GM21723 (cell line): ENCODE results near the gene ALDH1L2.
"Not testable (repeated sequence)": the region's sequence is repeated elsewhere in the genome, so short reads cannot be mapped to it uniquely, and the experiment has no call there.

Experiments used
- ATAC-seq: cut with Tn5 transposase; IDR thresholded peaks from one replicate; pipeline ENCODE4 v1.9.1; 2021; ENCODE audit warnings: mild to moderate bottlenecking, moderate library complexity; ENCODE audit not compliant: unreplicated experiment

ALDH1L2 gene

DNA sequence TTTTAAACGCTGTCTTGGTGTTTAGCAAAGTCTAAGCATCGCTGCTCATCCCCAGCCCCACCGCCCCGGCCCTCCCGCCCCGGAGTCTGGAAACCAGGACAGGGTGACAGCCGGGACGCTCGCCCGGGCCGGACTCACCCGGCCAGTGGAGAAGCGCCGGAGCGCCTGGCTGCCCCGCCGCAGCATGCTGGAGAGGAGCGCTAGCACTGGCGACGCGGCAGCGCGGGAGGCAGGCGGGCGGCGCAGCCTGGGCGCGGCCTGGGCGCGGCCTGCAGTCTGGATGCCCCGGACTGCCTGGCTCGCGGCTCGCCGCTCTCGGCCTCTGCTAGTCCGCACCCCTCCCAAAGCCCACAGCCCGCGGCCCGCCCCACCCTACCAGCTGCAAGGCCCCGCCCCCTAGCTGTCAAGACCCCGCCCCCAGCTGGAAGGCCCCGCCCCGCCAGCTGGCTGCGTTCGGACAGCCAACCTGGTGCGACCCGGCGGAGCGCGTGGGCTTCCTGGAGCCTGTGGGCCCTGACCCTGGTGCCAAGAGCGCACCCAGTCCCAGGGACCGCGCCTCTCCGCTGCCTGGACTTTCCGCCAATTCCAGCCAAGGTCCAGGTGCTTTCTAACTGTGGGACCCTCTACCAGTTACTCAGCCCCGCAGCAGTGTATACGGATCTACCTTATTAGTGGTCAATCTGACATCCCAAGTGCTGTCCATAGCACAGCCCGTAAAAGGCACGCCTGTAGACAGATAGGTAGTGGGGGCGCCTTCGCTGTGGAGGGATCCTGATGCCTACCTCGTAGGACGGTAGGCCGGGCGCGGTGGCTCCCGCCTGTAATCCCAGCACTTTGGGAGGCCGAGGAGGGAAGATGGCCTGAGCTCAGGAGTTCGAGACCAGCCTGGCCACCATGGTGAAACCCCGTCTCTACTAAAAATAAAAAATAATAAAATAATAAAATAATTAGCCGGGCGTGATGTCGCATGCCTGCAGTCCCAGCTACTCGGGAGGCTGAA is at the start of gene ALDH1L2:
ALDH1L2 (minus strand) TSS at position 208 of the 1,000 bp plus-strand sequence; CDS start at position 186, 22 bp downstream.
- ATAC-seq = peak; percentile 82

DNA sequence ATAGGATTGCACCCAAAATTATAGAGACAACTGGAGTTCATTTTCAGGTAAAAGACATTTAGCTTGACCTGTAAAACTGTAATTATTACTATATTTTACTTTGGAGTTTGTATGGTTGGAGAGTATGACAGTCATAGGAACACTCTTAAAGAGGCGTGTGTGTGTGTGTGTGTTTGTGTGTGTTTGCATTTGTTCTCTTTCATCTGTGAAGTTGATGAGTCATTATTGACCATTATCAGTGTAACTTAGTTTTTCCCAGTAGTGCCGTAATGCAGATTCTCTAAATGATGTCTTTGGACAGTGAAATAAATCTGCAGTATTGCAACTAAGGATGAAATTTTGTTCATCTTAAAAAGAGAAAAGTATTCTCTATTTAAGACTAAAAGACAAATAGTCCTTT is 36.3 kb upstream of the ALDH1L2 start:
- no peak for ATAC-seq

DNA sequence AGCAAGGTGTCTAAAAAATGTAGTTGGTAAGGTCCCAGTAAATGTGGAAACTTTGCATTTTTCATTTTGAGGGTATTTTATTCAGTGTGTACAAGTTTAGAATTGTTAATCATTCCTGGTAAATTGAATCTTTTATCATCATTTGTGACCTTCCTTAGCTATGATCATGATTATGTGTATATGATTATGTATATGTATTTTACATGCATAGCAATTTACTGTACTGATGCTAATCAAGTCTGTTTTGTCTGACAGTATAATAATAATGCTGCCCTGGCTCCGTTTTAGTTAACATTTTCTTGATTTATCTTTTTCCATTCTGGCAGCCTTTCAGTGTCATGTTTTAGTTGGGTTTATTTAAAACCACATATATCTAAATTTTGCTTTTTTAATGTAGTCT is 32.7 kb upstream of the ALDH1L2 start:
- ATAC-seq = no peak

DNA sequence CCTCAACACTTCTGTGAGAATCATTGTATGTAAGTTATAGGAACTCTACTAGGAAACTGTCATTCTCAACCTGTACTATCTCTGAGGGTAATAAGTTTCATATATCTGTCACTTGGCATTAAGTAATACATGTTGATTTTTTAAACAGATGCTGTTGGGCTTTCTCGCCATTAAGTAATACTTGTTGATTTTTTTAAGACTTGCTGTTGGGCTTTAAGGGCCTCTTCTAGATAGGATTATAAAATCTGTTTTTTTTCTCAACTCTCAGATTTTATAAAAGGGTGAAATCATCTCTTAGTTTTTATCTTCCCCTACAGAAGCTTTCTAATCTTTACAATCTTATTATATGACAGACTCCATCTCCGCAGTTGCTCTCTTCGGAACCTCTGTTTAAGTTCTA is 28.8 kb upstream of the ALDH1L2 start:
- no peak for ATAC-seq

DNA sequence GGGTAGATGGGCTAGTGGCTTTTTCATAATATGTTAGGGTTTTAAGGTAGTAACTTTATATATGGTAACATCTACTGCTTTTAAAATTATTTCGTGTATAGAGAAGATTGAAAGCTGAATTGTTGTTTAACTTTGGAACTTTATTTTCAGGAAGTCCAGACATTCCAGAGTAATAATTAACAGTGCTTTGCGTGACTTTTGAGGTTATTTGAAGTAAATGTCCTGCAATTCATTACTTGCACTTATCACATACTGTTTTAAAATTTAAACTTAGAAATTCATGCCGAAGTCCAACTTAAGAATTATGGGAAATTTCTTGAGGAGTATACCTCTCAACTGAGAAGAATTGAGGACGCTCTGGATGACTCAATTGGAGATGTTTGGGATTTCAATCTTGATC is 26.6 kb upstream of the ALDH1L2 start:
- ATAC-seq = no peak

DNA sequence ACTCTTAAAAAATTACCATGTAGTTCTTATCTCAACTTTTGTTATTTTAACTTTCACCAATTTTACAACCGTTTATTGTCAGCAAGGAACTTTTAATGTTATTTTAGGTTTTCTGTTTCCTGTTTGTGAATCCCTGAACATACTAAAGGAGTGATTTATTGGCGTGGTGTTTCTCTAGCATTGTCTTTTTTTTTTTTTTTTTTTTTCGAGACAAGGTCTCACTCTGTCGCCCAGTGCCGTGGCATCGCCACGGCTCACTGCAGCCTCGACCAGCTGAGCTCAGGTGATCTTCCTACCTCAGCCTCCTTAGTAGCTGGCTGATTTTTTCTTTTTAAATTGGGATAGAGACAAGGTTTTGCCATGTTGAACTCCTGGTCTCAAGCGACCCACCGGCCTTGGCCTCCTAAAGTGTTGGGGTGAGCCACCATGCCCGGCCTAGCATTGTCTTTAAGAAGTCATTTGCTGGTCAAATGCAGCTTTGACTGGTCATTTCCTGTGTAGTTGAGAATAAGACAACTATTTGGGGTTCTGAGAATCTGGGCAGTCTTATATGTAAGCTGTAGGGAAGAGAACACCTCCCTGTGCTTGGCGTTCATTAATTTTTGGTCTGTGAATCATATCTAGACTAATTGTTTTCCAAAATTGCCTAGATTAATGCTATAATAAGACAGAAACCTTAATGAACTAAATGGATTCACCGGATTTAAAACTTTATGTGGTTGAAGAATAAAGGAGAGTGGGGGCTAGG is 25.4 kb upstream of the ALDH1L2 start:
- ATAC-seq = no peak

DNA sequence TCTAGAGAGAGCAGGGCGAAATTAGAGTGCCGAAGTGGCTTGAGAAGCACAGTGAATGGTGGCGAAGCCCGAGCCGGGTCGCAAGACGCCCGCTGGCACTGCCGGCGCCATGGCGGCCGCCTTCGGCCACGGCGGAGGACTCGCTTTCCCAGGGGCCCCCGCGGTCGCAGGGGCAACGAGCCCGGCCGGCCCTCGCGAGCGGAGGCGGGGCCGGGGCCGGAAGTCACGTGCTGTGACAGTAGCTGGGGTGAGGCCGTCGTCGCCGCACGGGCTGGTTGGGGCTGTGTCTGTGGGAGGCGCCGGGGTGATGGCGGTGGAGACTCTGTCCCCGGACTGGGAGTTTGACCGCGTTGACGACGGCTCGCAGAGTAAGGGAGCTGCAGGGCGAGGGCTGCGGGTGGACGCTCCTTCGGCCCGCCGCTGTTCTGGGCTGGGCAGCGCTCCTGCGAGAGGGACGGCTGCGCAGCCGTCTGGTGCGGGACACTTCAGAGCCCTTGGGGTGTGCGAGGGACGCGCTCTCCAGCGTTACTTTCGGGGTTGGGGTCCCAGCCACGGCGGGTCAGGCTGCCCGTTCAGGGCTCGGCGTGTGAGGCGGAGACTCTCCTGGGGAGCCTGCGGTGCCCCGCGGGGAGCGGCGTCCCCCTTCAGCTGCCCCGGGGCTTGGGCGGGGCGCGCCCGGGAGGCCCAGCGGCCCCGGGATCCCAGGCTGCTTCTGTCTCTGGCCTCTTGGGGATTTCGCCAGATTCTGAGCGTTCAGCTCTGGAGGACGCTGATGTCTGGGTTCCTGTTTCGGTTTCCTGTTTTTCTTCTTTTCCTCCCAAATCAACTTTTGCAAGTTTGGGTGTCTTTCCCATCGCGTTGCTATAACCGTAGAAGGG is 23.5 kb upstream of the ALDH1L2 start, which contains the start of gene WASHC4:
WASHC4 (plus strand) TSS at position 238 of the 878 bp plus-strand sequence; CDS start at position 308, 70 bp downstream.
- ATAC-seq = peak; percentile 89

DNA sequence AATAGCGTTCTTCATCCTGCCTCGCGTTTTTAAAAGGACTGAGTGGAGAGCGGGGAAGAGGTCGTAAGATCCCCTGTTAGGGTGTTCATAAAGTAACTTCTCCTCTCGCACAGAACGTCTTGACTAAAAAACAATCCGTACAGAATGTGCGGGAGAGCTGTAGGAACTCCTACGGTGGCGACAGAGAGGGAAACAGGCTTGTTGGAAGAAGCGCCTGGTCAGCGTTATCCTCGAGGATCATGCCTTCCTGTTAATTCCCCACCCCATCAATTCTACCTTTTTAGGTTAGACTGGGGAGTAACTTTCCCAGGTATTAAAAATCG is 22.9 kb upstream of the ALDH1L2 start:
- peak; percentile 17 for ATAC-seq

DNA sequence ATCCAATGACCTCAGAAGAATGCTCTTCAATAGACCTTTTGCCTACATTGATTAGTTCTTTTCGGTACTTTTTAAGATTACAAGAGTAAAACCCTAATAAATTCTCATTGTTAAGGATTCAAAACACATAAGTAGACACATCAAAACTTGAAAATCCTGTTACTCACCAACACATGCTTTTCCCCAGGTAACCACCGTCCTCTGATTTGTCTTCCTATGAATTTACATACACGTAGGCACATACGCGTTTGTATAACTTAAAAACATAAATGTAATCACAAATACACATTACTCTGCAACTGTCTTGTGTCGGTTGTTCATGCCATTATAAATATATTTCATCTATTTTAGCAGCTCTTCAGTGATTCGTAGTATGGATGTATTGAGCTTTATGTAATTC is 22.4 kb upstream of the ALDH1L2 start:
- no peak for ATAC-seq

DNA sequence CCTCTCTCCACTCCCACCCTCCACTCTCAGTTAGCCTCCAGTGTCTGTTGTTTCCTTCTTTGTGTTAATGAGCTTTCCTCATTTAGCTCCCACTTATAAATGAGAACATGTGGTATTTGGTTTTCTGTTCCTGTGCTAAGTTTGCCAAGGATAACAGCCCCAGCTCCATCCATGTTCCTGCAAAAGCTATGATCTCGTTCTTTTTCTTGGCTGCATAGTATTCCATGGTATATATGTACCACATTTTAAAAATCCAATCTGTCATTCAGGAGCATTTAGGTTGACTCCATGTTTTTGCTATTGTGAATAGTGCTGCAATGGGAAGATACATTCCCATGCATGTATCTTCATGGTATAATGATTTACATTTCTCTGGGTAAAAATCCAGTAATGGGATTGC is 20.5 kb upstream of the ALDH1L2 start:
- no peak for ATAC-seq

DNA sequence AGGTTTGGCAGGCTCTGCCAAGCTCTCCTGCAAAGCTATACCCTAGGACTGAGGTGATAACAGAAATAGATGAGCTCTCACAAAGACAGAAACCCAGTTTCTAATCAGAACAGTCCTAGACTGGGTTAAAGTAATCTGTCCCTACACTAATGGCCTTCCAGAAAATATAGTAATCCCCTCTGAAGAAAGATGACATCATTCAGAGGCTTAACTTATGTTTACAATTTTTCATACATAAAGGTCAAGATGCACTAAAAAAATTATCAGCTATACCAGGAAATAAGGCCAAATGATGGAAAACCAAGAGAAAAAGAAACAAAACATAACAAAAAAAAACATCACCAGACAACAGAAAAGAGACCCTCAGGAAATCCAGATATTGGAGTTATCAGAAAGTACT is 18.4 kb upstream of the ALDH1L2 start:
- ATAC-seq = no peak

DNA sequence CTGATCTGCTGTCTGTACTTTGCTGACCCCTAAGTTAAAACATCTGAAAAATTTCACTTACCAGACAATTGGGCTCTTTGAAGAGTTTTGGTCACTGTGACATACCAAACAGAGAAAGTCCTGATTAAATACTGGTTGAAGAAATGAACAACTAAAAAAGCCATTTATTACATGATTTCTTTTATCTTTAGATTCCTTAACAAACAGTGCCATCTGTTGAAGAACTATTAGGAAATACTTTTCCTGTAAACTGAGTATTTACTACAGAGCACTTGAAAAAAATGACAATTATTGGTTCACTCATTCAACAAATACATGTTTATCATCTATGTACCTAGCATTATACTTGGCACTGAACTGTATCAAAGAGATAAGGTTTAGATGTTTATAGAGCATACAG is 16.7 kb upstream of the ALDH1L2 start:
- no peak for ATAC-seq

DNA sequence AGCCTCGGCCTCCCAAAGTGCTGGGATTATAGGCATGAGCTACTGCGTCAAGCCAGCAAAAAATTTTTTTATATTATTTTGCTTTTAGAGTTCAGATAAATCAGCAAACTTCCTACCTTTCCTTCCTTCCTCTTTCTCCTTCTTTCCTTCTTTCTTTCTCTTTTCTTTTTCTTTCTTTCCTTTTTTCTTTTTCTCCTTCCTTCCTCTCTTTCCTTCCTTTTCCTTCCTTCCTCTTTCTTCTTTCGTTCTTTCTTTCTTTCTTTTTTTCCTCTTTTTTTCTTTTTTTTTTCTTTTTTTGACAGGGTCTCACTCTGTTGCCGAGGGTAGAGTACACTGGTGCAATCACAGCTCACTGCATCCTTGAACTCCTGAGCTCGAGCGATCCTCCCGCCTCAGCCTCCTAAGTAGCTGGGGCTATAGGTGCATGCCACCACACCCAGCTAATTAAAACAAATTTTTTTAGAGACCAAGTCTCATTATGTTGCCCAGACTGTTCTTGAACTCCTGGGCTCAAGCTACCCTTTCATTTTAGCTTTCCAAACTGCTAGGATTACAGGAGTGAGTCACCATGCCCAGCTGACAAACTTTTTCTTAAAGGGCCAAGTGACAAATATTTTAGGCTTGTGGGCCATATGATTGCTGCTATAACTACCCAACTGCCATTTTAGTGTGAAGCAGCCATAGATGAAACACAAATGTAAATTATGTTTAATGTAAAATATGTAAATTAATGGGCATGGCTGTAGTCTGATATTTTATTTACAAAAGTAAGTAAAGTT is 16.1 kb upstream of the ALDH1L2 start:
- no peak for ATAC-seq

DNA sequence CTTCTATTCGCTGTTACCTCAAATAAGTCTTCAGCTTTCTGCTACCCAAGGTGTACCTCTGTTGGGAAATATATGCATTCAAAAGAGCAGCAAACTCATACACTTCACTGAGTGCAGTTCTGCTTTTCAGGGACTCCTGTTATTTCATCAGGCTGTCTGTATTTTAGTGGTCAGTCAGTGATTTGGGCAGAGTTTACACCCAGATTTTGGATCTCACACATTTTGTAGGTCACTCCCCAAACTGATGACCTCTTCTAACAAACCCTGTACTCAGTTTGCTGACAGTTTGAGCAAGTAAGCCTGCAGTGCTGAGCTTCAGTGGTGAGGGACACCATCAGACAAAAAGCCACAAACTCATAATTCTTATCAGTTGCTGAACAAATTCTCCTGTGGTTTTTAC is 15.1 kb upstream of the ALDH1L2 start:
- ATAC-seq = no peak

DNA sequence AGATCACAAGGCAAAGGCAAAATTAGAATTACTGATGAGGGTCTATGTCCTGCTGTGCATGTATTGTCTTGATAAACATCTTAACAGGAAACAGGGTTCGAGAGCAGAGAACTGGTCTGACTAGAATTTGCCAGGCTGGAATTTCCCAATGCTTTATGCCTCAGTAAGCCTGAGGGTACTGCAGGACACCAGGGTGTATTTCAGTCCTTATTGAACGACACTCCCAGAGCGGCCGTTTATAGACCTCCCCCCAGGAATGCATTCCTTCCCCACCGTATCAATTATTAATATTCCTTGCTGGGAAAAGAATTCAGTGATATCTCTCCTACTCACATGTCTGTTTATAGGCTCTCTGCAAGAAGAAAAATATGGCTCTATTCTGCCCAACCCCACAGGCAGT is 11.1 kb upstream of the ALDH1L2 start:
- ATAC-seq = not testable (repeated sequence)

DNA sequence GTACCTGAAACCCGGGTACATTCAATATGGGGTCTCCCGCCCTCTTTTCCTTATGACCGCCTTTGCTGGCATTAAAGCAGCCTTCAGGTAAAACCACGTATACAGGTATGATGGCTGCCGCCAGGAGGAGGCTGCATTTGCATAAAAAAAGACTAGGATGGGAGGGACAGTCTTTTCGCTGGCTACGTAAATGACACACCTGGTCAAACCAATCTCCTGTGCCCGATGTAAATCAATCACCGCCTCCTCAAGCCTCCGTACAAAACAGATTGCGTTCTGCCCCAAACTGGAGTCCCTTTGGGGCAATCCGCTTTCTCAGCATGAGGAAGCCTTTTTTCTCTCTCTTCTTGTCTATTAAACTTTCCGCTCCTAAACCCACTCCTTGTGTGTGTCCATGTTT is 8.1 kb upstream of the ALDH1L2 start:
- no peak for ATAC-seq

DNA sequence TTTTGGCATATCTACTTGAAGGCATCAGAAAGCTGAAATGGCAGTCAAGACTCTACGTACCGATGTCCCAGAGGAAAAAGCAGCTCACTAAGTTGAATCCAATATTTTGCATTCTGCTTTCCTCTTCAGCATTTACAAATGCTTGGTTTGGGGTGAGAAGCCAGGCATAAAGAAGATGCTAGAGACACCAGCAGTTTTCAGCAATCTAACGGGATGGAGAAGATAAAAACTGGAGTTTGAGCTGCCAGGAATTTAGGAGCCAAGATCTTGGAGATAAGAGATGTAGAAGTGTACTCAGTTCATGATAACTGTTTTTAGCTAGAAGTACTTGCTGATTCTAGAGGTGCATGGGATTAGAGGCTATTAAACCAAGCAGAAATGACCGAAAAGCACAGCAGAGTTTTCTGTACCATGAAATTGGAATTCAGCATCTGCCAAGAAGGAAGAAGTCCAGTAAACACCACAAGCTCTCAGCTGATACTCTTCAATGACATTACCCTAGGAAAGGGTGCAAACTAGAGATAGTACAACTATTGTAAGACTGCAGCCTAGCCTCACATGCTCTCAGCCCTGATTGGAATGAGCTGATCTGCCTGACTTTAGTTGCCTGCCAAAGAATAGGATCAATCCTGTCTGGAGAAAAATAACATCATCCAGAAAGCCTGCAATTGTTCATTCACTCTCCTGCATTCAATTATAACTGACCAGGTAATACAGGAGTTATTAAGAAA is 7.4 kb upstream of the ALDH1L2 start:
- no peak for ATAC-seq

DNA sequence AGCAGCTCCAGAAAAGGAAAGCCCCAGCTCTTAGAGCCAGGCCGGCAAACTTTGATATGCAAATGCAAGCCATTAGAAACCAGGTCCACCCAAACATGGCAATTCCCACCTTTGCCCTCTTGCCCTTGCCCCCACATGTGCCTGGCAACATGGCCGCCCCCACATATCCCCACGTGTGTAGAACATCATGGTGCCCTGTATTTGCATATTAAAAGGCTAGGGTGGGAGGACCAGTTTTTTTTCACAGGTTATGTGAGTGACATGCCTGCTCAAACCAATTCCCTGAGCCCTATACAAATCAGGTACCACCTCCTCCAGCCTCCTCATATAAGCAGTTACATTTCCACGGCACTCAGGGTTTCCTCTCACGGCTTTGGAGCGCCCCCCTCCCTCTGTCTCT is 6.1 kb upstream of the ALDH1L2 start:
- no peak for ATAC-seq

DNA sequence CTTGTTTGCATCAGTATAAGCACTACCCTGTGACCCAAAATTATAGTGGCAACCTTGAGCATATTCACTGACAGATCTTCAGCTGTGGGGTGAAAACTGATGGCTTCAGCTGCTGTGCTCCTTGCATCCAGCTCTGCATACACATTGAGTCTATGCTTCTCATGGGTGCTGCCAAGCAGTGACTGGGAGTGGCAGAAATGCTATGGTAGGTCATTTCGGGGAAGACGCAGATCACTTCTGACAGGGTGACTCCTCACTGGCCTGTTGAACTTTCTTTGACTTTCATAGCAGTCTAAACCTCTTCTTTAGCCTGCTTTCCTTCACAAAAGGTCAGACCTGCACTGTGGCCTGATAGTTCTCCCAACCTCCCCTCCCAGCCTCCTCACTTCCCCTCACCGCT is 5.6 kb upstream of the ALDH1L2 start:
- ATAC-seq = no peak

DNA sequence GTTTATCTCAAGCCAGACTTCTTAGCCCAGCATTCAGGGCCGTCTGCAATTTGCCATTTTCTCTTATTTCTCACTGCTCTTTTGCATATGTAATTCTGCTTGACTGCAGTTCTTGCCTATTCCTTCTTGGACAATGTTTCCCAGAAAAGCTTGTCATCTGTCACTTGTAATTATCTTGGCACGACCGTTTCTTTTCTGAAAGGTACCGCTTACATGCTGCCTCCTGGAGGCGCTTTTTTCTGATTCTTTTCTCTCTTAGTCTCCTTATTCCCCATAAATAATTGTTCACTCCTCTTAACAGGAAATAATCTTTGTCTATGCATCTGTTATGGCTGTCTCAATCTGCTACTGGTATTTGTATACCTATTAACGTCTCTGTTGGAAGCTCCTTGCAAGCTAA is 1.2 kb upstream of the ALDH1L2 start:
- ATAC-seq = no peak
